Brain pericyte (primary cell): ENCODE measurements around the gene SMAD2.
"Not testable (repeated sequence)": the region's sequence is repeated elsewhere in the genome, so short reads cannot be mapped to it uniquely, and the experiment has no call there.

Experiments used
- DNase-seq: peaks from one replicate; pipeline ENCODE4 v3.0.0-alpha.2; 2012; ENCODE audit warnings: low read depth, low spot score

Gene SMAD2

DNA sequence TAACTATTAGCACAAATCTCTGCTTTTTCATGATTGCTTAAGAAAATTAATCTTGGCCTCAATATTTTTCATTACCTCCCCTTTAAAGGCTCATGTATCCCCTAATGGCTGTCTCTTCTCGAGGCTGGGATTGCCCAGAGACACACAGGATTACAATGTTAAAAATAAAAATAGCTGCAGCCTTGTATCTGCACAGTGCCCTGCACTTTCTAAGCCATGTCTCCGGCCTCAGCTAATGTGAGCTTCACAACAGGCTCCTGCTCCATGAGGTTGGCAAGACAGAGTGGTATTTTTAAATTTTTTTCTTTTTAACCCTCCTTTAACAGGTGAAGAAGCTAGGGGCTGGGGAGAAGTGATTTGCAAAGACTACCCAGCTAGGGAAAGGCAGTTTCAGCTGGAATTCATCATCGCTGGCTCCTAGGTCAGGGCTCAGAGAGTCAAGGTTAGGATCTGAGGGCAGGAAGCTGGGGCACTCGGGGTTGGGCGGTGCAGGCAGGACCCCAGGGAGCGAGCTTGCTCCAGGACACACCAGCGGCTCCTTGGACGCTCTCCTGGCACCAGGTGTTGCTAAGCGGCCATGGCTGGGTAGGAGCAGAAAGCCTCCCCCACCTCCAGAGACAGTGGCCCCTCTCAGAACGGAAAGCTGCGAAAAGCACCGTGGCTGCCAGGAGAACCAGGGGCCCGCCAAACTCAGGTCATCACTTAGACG lies 135.6 kb downstream of the SMAD2 start:
- no peak for DNase-seq

- DNase-seq = no peak
Measured at GRCh38 chr18:47793609-47794008, 136.8 kb downstream of the SMAD2 start.

DNA sequence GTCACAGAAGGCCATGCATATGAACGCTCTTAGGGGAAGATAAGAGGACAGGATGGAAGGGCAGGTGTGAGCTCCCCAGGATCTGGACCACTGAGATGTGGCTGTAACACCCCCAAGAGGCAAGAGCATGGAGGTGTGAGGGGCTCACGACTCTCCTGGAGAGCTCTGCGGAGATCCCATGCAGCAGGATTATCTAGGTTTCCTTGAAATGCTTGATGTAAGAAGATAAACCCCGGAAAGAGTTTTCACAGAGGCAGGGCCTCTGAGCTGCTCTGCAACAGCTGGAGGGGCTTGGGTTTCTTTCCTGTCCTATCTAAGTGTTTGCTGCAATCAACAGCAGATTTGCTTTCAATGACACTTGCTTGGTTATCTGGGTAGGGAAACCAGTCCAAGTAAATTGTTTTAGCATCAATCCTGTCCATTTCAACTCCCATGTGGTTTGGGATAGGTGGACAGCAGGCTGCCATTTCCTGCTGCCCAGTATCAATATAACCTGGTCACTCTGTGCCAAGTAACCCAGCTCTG lies 138.9 kb downstream of the SMAD2 start:
- no peak for DNase-seq

GRCh38 chr18:47790036-47790435 lies 140.4 kb downstream of the SMAD2 start:
- no peak for DNase-seq

DNA sequence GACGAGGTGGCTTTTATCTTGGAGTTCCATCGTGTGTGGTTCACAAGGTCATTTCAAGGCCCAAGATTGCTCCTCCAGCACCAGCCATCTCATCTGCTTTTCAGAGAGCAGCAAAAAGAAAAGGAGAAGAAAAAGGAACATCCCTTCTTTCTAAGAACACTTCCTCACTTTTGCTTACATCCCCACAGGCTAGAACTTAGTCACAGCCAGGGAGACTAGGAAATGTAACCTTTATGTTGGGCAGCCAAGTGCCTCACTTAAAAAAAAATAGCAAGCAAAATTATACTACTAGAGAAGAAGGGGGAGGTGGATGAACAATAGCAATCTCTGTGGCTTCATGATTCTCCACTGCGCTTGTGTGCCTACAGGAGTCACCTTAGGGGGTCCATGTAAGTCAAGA lies 141.8 kb downstream of the SMAD2 start:
- no peak for DNase-seq

DNA sequence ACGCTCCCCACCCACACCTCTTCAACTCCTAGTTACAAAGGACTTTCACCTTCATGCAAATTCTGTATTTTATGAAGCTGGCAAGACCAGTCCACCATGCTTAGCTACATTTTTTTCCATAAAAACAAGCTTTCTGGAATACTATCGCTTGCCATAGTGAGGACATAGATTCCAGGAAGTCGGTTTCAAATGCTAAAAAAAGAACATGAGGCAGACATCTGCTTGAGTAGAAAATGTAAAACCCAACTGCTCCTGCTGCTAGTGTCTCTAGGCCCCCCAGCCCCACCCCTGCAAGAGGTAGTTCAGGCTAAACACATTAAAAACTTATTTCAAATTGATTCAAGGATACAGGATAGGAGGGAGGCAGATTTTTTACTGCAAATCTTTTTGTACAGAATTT lies 148.9 kb downstream of the SMAD2 start:
- no peak for DNase-seq

DNA sequence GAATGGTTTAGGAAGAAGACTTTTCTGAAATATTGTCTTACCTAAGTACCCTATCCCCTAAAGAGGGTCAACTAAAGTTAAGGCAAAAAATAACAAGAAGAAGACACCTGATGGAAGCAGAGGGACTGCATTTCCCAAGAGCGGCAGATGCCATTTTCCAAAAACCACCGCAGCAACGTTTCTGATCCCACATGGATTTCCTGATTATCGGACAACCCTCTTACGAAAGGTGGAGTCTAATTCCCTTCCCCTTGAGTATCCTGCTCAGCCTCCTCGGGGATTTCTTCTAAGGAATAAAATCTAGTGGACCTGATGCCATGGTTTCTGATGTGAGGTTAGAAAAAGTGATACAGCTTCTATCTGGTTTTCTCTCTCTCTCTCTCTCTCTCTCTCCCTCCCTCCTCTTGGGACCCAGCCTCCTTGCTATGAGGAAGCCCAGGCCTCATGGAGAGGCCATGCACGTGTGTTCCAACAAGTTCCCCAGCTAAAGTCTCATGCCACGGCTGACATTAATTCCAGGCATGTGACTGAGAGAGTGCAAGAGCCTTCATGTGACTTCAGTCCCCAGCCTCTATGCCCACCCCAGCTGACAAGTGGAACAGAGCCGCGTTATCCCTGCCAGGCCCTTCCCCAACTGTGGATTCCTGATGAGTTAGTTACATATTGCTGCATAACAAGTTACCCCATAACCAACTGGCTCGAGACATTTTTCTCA lies 150.3 kb downstream of the SMAD2 start:
- DNase-seq = no peak

GRCh38 chr18:47779381-47779780 lies 151.1 kb downstream of the SMAD2 start:
- DNase-seq = no peak

DNA sequence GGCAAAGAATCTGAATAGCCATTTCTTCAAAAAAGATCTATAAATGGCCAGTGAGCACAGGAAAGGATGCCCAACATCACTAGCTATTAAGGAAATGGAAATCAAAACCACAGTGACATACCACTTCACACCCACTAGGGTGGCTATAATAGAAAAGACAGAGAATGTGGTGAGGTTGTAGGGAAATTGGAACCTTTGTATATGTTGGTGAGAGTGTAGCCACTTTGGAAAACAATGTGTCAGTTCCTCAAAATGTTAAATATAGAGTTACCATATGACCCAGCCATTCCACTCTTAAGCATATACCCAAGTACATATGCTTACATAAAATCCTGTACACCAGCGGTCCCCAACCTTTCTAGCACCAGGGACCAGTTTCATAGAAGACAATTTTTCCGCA lies 152.8 kb downstream of the SMAD2 start:
- DNase-seq = no peak

GRCh38 chr18:47775961-47776360 lies 154.5 kb downstream of the SMAD2 start:
- DNase-seq = no peak

DNA sequence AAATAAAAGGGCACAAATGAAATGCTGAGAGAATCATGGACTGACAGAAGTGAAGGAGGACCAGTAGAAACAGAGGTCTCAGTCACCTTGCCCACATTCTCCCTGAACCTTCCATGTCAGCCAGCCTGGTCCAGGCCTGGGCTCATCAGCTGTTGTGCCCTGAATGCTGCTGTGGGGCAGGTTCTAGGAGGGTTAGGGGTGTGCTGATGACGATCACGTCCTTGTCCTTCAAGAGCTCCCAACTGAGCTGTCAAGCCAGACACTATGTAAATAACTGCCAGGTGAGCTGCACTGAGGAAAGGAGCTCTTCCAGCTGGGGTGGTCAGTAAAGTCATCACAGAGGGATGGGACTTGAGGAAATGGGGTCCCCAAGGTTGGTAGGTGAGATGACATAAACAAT lies 156.5 kb downstream of the SMAD2 start:
- no peak for DNase-seq

DNA sequence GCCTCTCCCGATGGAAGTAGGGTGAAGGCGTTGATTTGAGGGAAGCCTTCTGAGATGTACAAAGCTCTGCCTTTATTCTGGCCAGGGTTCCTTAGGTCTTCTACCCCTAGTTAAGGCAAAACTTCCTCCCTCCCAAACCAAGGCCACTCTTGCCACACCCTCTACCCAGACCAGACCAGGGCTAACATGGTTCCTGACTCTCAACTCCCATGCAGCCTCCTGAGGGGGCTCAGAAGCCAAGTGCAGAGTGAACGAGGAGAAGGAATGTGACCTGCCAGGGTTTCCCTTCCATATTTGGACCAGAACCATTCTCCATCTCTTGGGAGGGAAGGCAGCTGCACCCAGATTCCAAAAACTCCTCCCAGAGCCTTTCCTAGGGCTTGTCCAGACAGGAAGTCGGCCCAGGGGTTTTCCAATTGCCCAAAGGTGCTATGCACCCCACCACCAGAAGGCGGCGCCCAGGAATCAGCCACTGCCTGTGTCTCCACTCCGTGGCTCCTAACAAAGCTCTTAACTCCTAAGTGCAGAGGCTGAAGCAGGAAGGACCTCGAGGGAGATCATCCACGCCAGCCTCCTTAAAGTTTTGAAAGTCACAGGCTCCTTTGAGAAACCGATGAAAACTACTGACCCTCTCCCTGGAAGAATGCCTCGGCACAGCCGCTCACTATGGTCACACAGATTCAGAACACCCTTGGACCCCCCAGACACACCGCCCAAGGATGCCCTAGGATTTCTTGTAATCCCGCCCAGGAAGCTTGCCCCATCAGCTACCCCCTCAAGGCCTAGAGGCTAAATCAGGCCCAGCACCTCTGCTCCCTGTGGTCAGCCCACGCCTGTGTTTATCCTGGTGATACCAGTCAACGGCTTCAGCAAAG lies 157.8 kb downstream of the SMAD2 start:
- no peak for DNase-seq

DNA sequence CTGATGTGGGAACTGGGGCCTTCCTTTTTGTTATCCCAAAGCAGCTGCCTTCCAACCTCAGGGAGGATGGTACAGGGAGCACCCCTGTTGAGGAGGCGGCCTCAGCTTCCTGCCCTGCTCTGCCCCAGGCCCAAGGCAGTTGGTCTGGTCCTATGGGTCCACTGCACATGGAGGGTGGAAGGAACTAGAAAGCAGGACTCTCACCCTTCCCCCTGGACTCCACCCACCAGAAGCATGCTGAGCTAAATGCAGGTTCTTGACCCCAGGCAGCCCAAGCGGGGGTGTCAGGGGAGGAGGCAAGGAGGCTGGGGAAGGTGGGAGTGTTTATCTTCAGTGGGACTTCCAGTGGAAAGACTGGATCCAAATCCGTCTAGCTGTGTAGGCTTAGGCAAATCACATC lies 158.5 kb downstream of the SMAD2 start:
- no peak for DNase-seq

GRCh38 chr18:47767699-47768098 lies 162.8 kb downstream of the SMAD2 start:
- no peak for DNase-seq

- not testable (repeated sequence) for DNase-seq
Measured at GRCh38 chr18:47767198-47767597, 163.3 kb downstream of the SMAD2 start.
